ENCODE results near the gene RGS7. TPM values are rescaled to one million over a fixed set of nuclear protein-coding genes. Genes with fewer than 3 reads are reported as not detected.
A peak's percentile ranks its signal among the peaks of the same experiment; 100 is the strongest.

Gene RGS7
- total and polyA plus RNA-seq, 2 experiments from 2014 or later = 0.32 to 1.7 TPM

- Histone ChIP-seq H3K27me3 (replicated peaks; ENCODE audit: insufficient read depth) (no peaks in the 10 kb centered on the region), H3F3A (ENCODE audit: insufficient read depth) (no peaks in the 10 kb centered on the region), H3K79me2 (ENCODE audit: insufficient read depth) (no peaks in the 10 kb centered on the region), H3K9ac (no peak overlapping the region), H3K36me3 (ENCODE audit: low read depth) (no peaks in the 10 kb centered on the region), H2AFZ (no peak overlapping the region), H3K9me3 (ENCODE audit: low read depth) (no peaks in the 10 kb centered on the region), H3K4me2 (ENCODE audit: unreplicated experiment) (no peak overlapping the region), H4K20me1 (ENCODE audit: insufficient read depth) (no peaks in the 10 kb centered on the region), H3K9me2 (ENCODE audit: insufficient read depth) (no peaks in the 10 kb centered on the region), H3K27ac (no peak overlapping the region), H3K4me3 (no peak overlapping the region), H3K4me1 (ENCODE audit: insufficient read depth) (peaks cover 7% of the 10 kb centered on the region; the same call in 1 of the 2 replicates)
- in situ Hi-C loops (cut with MboI) = no loop called here
- no peak for DNase-seq
- TF ChIP-seq EZH2phosphoT487 (IDR thresholded peaks at IDR 0.05; ENCODE audit: insufficient read depth, low read depth) = no peak
- TF ChIP-seq EZH2 (IDR thresholded peaks at IDR 0.05; ENCODE audit: insufficient read depth, poor library complexity, severe bottlenecking) = no peak
- 75 to 87% methylated on average over 2 of the region's 2 CpGs for WGBS, 2 experiments (ENCODE audit: low coverage in 1 of 2, low lambda C conversion rate in 2 of 2, missing lambda C conversion rate in 2 of 2)
These were observed 545.7 kb downstream of the RGS7 start for GRCh38 chr1:240811256-240811655.

GRCh38 chr1:240808381-240808780 is 548.6 kb downstream of the RGS7 start:
- Histone ChIP-seq H3K9me3 (ENCODE audit: low read depth) (no peaks in the 10 kb centered on the region), H2AFZ (no peak overlapping the region), H3K9ac (no peak overlapping the region), H3F3A (ENCODE audit: insufficient read depth) (peaks cover 17% of the 10 kb centered on the region), H3K4me3 (no peak overlapping the region), H4K20me1 (ENCODE audit: insufficient read depth) (no peaks in the 10 kb centered on the region), H3K36me3 (ENCODE audit: low read depth) (no peaks in the 10 kb centered on the region), H3K27me3 (replicated peaks; ENCODE audit: insufficient read depth) (no peaks in the 10 kb centered on the region), H3K79me2 (ENCODE audit: insufficient read depth) (no peaks in the 10 kb centered on the region), H3K27ac (no peak overlapping the region), H3K9me2 (ENCODE audit: insufficient read depth) (no peaks in the 10 kb centered on the region), H3K4me2 (ENCODE audit: unreplicated experiment) (no peak overlapping the region), H3K4me1 (ENCODE audit: insufficient read depth) (peaks cover 35% of the 10 kb centered on the region)
- DNase-seq = no peak
- TF ChIP-seq EZH2 (IDR thresholded peaks at IDR 0.05; ENCODE audit: insufficient read depth, poor library complexity, severe bottlenecking) = no peak
- in situ Hi-C loops (cut with MboI) = no loop called here
- WGBS, 2 experiments (ENCODE audit: low coverage in 1 of 2, low lambda C conversion rate in 2 of 2, missing lambda C conversion rate in 2 of 2) = 84 to 85% methylated on average over 1 of the region's 1 CpG

DNA sequence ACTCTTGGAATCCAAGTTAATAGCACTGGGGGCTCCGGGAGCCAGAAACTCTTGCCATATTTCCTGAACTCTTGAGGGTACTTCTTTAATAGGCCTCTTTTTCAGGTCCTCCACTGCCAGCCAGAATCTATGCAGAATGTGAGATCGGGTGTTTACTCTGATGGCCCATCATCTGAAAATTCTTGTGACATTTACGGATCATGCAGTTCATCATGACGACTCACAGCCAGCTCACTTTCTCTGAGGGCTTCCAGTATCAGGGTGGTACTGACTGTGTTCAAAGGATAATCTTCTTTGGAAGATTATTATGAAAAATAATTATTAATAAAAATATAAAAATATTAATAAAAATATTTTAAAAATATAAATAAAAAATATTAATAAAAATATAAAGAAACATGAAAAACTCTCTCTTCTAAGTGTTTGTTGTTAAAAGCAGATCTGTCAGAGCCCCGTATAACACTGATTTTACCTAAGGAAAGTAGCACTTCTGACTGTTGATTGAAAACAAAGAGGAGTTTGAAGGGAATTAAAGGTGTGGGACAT is 550.7 kb downstream of the RGS7 start:
- no peak overlapping the region for H3K27ac ChIP-seq
- no peaks in the 10 kb centered on the region for H3K79me2 ChIP-seq (ENCODE audit: insufficient read depth)
- H3K4me2 ChIP-seq (ENCODE audit: unreplicated experiment) = peak overlapping the region; percentile 7
- TF ChIP-seq EZH2phosphoT487 (IDR thresholded peaks at IDR 0.05; ENCODE audit: insufficient read depth, low read depth) (no peak), EZH2 (IDR thresholded peaks at IDR 0.05; ENCODE audit: insufficient read depth, poor library complexity, severe bottlenecking) (no peak)
- in situ Hi-C loops (cut with MboI) = no loop called here
- no peaks in the 10 kb centered on the region for H3K27me3 ChIP-seq (replicated peaks; ENCODE audit: insufficient read depth)
- H3K9ac ChIP-seq = no peak overlapping the region
- no peaks in the 10 kb centered on the region for H3K36me3 ChIP-seq (ENCODE audit: low read depth)
- H3K4me1 ChIP-seq (ENCODE audit: insufficient read depth) = peaks cover 56% of the 10 kb centered on the region
- H3K4me3 ChIP-seq = no peak overlapping the region
- peak; percentile 51 for DNase-seq
- no peaks in the 10 kb centered on the region for H4K20me1 ChIP-seq (ENCODE audit: insufficient read depth)
- 69 to 70% methylated on average over 5 of the region's 5 CpGs for WGBS, 2 experiments (ENCODE audit: low coverage in 1 of 2, low lambda C conversion rate in 2 of 2, missing lambda C conversion rate in 2 of 2)
- H3F3A ChIP-seq (ENCODE audit: insufficient read depth) = peaks cover 30% of the 10 kb centered on the region
- 0 out of 2 replicates have a peak overlapping the region, but pooled peaks have one; percentile 11 for H2AFZ ChIP-seq
- H3K9me3 ChIP-seq (ENCODE audit: low read depth) = no peaks in the 10 kb centered on the region
- no peaks in the 10 kb centered on the region for H3K9me2 ChIP-seq (ENCODE audit: insufficient read depth)

GRCh38 chr1:240804475-240804874 is 552.5 kb downstream of the RGS7 start:
- no peak for TF ChIP-seq EZH2 (IDR thresholded peaks at IDR 0.05; ENCODE audit: insufficient read depth, poor library complexity, severe bottlenecking)
- no peak for TF ChIP-seq EZH2phosphoT487 (IDR thresholded peaks at IDR 0.05; ENCODE audit: insufficient read depth, low read depth)
- no peak overlapping the region for H3K9ac ChIP-seq
- 11% methylated on average over 2 of the region's 2 CpGs for WGBS, 2 experiments (ENCODE audit: low coverage in 1 of 2, low lambda C conversion rate in 2 of 2, missing lambda C conversion rate in 2 of 2)
- H2AFZ ChIP-seq = peak overlapping the region; percentile 26
- peaks cover 54% of the 10 kb centered on the region for H3K4me1 ChIP-seq (ENCODE audit: insufficient read depth)
- H3F3A ChIP-seq (ENCODE audit: insufficient read depth) = peaks cover 30% of the 10 kb centered on the region
- H3K9me2 ChIP-seq (ENCODE audit: insufficient read depth) = no peaks in the 10 kb centered on the region
- no peak overlapping the region for H3K4me3 ChIP-seq
- H3K36me3 ChIP-seq (ENCODE audit: low read depth) = no peaks in the 10 kb centered on the region
- peak overlapping the region; percentile 19 for H3K27ac ChIP-seq
- no peaks in the 10 kb centered on the region for H3K9me3 ChIP-seq (ENCODE audit: low read depth)
- in situ Hi-C loops (cut with MboI) = no loop called here
- peak; percentile 44 for DNase-seq
- no peaks in the 10 kb centered on the region for H3K27me3 ChIP-seq (replicated peaks; ENCODE audit: insufficient read depth)
- H3K4me2 ChIP-seq (ENCODE audit: unreplicated experiment) = peak overlapping the region; percentile 60
- H3K79me2 ChIP-seq (ENCODE audit: insufficient read depth) = no peaks in the 10 kb centered on the region
- H4K20me1 ChIP-seq (ENCODE audit: insufficient read depth) = no peaks in the 10 kb centered on the region

DNA sequence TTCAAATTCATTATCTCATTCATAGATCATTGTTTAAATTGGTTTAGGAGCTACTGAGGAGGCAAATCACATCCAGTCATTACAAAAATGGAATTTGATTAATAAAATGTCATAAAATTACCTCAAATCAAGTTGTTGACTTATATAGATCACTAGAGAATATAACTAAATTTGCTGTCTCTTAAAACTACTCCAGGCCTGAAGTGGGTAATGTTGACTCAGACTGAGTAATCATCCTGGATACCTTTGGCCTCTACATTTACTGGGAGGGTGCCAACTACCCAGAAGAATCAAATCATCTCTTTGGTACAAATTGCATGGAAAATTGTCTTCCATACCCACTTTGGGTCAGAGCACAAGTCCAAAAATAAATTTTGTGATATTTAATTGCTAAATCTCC is 553.9 kb downstream of the RGS7 start:
- Histone ChIP-seq H3K9me3 (ENCODE audit: low read depth) (no peaks in the 10 kb centered on the region), H3K79me2 (ENCODE audit: insufficient read depth) (no peaks in the 10 kb centered on the region), H3K36me3 (ENCODE audit: low read depth) (no peaks in the 10 kb centered on the region), H2AFZ (0 out of 2 replicates have a peak overlapping the region, but pooled peaks have one; percentile 8), H4K20me1 (ENCODE audit: insufficient read depth) (no peaks in the 10 kb centered on the region), H3K4me2 (ENCODE audit: unreplicated experiment) (peak overlapping the region; percentile 62), H3K4me3 (peak overlapping the region; percentile 8; the same call in 1 of the 2 replicates), H3K9me2 (ENCODE audit: insufficient read depth) (no peaks in the 10 kb centered on the region), H3K27me3 (replicated peaks; ENCODE audit: insufficient read depth) (no peaks in the 10 kb centered on the region), H3K4me1 (ENCODE audit: insufficient read depth) (peaks cover 54% of the 10 kb centered on the region), H3K27ac (0 out of 2 replicates have a peak overlapping the region, but pooled peaks have one; percentile 9), H3F3A (ENCODE audit: insufficient read depth) (peaks cover 30% of the 10 kb centered on the region), H3K9ac (no peak overlapping the region)
- TF ChIP-seq EZH2 (IDR thresholded peaks at IDR 0.05; ENCODE audit: insufficient read depth, poor library complexity, severe bottlenecking) (no peak), EZH2phosphoT487 (IDR thresholded peaks at IDR 0.05; ENCODE audit: insufficient read depth, low read depth) (no peak)
- DNase-seq = peak; percentile 82
- in situ Hi-C loops (cut with MboI) = no loop called here

Measured in GM23248 (cell line).